HFF-Myc (cell line): ENCODE measurements around the gene LDLR.
"Not testable (repeated sequence)": the region's sequence is repeated elsewhere in the genome, so short reads cannot be mapped to it uniquely, and the experiment has no call there.

ENCODE experiments used
- DNase-seq: peaks from one replicate; pipeline ENCODE4 v3.0.0-alpha.2; 2011; ENCODE audit warnings: low read depth; ENCODE audit errors: extremely low read depth
- H3K4me3 ChIP-seq: replicated peaks from 2 replicates; pipeline ENCODE4 v1.5.1; 2011; ENCODE audit warnings: low read depth, mild to moderate bottlenecking, control low read depth, low read length
- CTCF ChIP-seq: IDR thresholded peaks from 2 replicates; pipeline ENCODE4 v1.5.1; 2012; ENCODE audit warnings: mild to moderate bottlenecking, low read depth, low read length, control low read depth; ENCODE audit errors: missing control alignments

The LDLR gene

GRCh38 chr19:11179716-11180297, 90.5 kb downstream of the LDLR start:
- H3K4me3 ChIP-seq: no peak overlapping the region
- no peak for DNase-seq
- TF ChIP-seq CTCF: no peak

GRCh38 chr19:11180346-11180745, 91.1 kb downstream of the LDLR start:
- no peak overlapping the region for H3K4me3 ChIP-seq
- no peak for TF ChIP-seq CTCF
- DNase-seq: no peak

- not testable (repeated sequence) for DNase-seq, H3K4me3 ChIP-seq
These were observed 91.7 kb downstream of the LDLR start for GRCh38 chr19:11180975-11181374.

- no peak for DNase-seq
- H3K4me3 ChIP-seq: no peak overlapping the region
- TF ChIP-seq CTCF: no peak
These were observed 92.2 kb downstream of the LDLR start for GRCh38 chr19:11181488-11181887.
